Measurements from ENCODE around the gene BFSP2.

GRCh38 chr3:133506215-133506901 is 106.5 kb downstream of the BFSP2 start:
- TF ChIP-seq, protein P1, sequence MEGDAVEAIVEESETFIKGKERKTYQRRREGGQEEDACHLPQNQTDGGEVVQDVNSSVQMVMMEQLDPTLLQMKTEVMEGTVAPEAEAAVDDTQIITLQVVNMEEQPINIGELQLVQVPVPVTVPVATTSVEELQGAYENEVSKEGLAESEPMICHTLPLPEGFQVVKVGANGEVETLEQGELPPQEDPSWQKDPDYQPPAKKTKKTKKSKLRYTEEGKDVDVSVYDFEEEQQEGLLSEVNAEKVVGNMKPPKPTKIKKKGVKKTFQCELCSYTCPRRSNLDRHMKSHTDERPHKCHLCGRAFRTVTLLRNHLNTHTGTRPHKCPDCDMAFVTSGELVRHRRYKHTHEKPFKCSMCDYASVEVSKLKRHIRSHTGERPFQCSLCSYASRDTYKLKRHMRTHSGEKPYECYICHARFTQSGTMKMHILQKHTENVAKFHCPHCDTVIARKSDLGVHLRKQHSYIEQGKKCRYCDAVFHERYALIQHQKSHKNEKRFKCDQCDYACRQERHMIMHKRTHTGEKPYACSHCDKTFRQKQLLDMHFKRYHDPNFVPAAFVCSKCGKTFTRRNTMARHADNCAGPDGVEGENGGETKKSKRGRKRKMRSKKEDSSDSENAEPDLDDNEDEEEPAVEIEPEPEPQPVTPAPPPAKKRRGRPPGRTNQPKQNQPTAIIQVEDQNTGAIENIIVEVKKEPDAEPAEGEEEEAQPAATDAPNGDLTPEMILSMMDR (IDR thresholded peaks at IDR 0.05): no peak
- TF ChIP-seq POLR2A (IDR thresholded peaks at IDR 0.05): no peak
